KMS-11 (cell line): ENCODE measurements around the gene DPP9.

Experiments
- H2AFZ ChIP-seq: fragments of 200-600 bp; sonication (generic); 2 replicates; pipeline ENCODE4 v1.6.1; 2016; ENCODE audit warnings: antibody characterized with exemption, mixed run types, low read depth
- H3K27ac ChIP-seq: fragments of 200-600 bp; sonication (generic); 2 replicates; pipeline ENCODE4 v1.6.1; 2016; ENCODE audit warnings: mild to moderate bottlenecking, mixed run types
- H3K27me3 ChIP-seq: fragments of 200-600 bp; sonication (generic); 2 replicates; pipeline ENCODE4 v1.6.1; 2017; ENCODE audit warnings: mild to moderate bottlenecking, low read depth, mixed run types, moderate library complexity; ENCODE audit not compliant: insufficient read depth
- H3K36me3 ChIP-seq: fragments of 200-600 bp; sonication (generic); 2 replicates; pipeline ENCODE4 v1.6.1; 2017; ENCODE audit warnings: mild to moderate bottlenecking, mixed run types; ENCODE audit not compliant: insufficient read depth
- H3K4me1 ChIP-seq: fragments of 200-600 bp; sonication (generic); 2 replicates; pipeline ENCODE4 v1.6.1; 2016; ENCODE audit warnings: mild to moderate bottlenecking, low read depth, mixed run types; ENCODE audit not compliant: poor library complexity, severe bottlenecking
- H3K4me2 ChIP-seq: fragments of 200-600 bp; sonication (generic); 2 replicates; pipeline ENCODE4 v1.7.0; 2016; ENCODE audit warnings: mild to moderate bottlenecking, mixed run types
- H3K4me3 ChIP-seq: fragments of 200-600 bp; sonication (generic); IDR thresholded peaks from 2 replicates; pipeline ENCODE4 v1.6.1; 2017; ENCODE audit warnings: low read depth, low read length, mixed read lengths; ENCODE audit not compliant: insufficient read depth
- H3K79me2 ChIP-seq: fragments of 200-600 bp; sonication (generic); 2 replicates; pipeline ENCODE4 v1.6.1; 2016; ENCODE audit warnings: low read depth, mixed run types; ENCODE audit not compliant: insufficient read depth
- H3K9ac ChIP-seq: fragments of 200-600 bp; sonication (generic); 2 replicates; pipeline ENCODE4 v1.6.1; 2016; ENCODE audit warnings: mild to moderate bottlenecking, mixed run types
- H4K20me1 ChIP-seq: fragments of 200-600 bp; sonication (generic); 2 replicates; pipeline ENCODE4 v1.6.1; 2016; ENCODE audit warnings: mild to moderate bottlenecking, mixed run types; ENCODE audit not compliant: insufficient read depth
- CTCF ChIP-seq: fragments of 200-600 bp; sonication (generic); conservative IDR thresholded peaks from 2 replicates; pipeline ENCODE4 v1.6.1; 2017; ENCODE audit warnings: low read depth, mild to moderate bottlenecking, antibody characterized with exemption, low read length, moderate library complexity, mixed read lengths

DPP9 gene

GRCh38 chr19:4645718-4646117 lies 77.9 kb downstream of the DPP9 start:
- Histone ChIP-seq H3K9ac (no peak overlapping the region), H3K36me3 (no peaks in the 10 kb centered on the region), H3K27ac (no peak overlapping the region), H3K79me2 (no peaks in the 10 kb centered on the region), H3K4me3 (no peak overlapping the region), H3K4me2 (no peak overlapping the region), H3K27me3 (no peaks in the 10 kb centered on the region), H2AFZ (no peak overlapping the region), H3K4me1 (no peaks in the 10 kb centered on the region), H4K20me1 (no peaks in the 10 kb centered on the region)
- no peak for TF ChIP-seq CTCF

DNA sequence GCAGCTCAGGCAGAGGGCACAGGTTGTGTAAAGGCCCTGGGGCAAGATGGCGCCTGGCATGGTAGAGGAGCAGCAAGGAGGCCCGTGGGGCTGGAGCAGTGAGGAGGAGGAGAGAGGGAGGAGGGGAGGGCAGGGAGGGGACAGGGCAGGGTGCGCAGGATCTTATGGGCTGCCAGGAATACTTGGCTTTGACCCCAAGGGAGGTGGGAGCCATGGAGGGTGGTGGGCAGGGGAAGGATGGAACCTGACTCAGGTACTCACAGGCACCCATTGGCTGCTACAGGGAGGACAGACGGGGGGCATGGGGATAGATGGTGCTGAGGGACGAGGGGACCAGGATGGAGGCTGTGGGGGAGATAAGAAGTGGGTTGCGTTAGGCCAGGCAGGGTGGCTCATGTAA lies 81.0 kb downstream of the DPP9 start:
- no peak overlapping the region for H3K4me2 ChIP-seq
- no peak overlapping the region for H3K4me3 ChIP-seq
- no peaks in the 10 kb centered on the region for H4K20me1 ChIP-seq
- H3K27ac ChIP-seq = no peak overlapping the region
- peaks cover 14% of the 10 kb centered on the region for H3K4me1 ChIP-seq
- H2AFZ ChIP-seq = no peak overlapping the region
- H3K36me3 ChIP-seq = no peaks in the 10 kb centered on the region
- H3K27me3 ChIP-seq = no peaks in the 10 kb centered on the region
- no peaks in the 10 kb centered on the region for H3K79me2 ChIP-seq
- H3K9ac ChIP-seq = no peak overlapping the region
- TF ChIP-seq CTCF = no peak

- Histone ChIP-seq H3K27me3 (no peaks in the 10 kb centered on the region), H2AFZ (no peak overlapping the region), H3K9ac (no peak overlapping the region), H3K27ac (no peak overlapping the region), H3K4me3 (no peak overlapping the region), H4K20me1 (no peaks in the 10 kb centered on the region), H3K36me3 (no peaks in the 10 kb centered on the region), H3K4me2 (no peak overlapping the region), H3K79me2 (no peaks in the 10 kb centered on the region), H3K4me1 (peaks cover 18% of the 10 kb centered on the region)
- TF ChIP-seq CTCF = no peak
Measured at GRCh38 chr19:4641132-4641531, 82.5 kb downstream of the DPP9 start.

- H3K4me2 ChIP-seq = peak overlapping the region; percentile 73; the same call in 1 of the 2 replicates
- no peak overlapping the region for H3K9ac ChIP-seq
Measured at GRCh38 chr19:4640247-4641000, 83.2 kb downstream of the DPP9 start.

More at GRCh38 chr19:4640247-4641000, 83.2 kb downstream of the DPP9 start:
- Histone ChIP-seq H3K79me2 (no peaks in the 10 kb centered on the region), H4K20me1 (no peaks in the 10 kb centered on the region), H3K27me3 (no peaks in the 10 kb centered on the region), H3K27ac (no peak overlapping the region), H3K4me1 (peaks cover 18% of the 10 kb centered on the region), H2AFZ (no peak overlapping the region), H3K36me3 (no peaks in the 10 kb centered on the region), H3K4me3 (no peak overlapping the region)
- TF ChIP-seq CTCF = no peak
